GM18507 (cell line): ENCODE results near the gene MAP2K7.
"Not testable (repeated sequence)": the region's sequence is repeated elsewhere in the genome, so short reads cannot be mapped to it uniquely, and the experiment has no call there.

ENCODE experiments used
- DNase-seq: peaks from one replicate; pipeline ENCODE4 v3.0.0; 2011; ENCODE audit warnings: low read depth; ENCODE audit not compliant: insufficient read length; ENCODE audit errors: extremely low spot score
- FAIRE-seq: peaks from 2 replicates; lab custom pipeline; 2011; peaks lifted over from hg19 to GRCh38; lab: Jason Lieb, UNC

MAP2K7 gene

GRCh38 chr19:7903244-7904073 lies at the start of gene MAP2K7:
Gene MAP2K7 (plus strand): TSS chr19:7903877. CDS start chr19:7903945, 68 bp downstream.
- peak; percentile 99 for DNase-seq

GRCh38 chr19:7855426-7856108 lies 48.1 kb upstream of the MAP2K7 start:
- FAIRE-seq: no peak
- DNase-seq: no peak

More at GRCh38 chr19:7903244-7904073, at the start of gene MAP2K7:
- FAIRE-seq: peak; percentile 100

DNA sequence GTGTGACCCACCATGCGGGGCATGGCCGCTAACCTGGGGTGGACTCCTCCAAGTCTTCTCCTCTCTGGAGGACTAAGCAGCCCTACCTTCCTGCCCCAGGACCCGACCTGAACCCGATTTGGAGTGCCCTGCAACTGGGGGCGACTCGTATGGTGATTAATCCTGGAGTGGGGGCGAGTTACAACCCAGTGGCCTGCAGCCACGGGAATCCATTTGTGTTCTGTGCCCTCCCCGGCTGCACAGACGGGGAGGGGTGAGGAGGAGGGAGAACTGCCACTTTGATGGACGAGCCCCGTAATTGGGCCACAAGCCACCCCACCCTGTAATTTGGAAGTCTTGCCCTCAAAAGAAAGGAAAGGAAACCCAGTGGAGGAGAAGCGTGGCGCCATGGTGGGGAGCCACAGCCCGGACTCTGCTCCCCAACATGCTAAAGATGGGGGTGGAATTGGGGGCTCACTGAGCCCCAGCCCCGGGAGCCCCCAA lies 47.5 kb upstream of the MAP2K7 start:
- DNase-seq (no peak), FAIRE-seq (no peak)

DNA sequence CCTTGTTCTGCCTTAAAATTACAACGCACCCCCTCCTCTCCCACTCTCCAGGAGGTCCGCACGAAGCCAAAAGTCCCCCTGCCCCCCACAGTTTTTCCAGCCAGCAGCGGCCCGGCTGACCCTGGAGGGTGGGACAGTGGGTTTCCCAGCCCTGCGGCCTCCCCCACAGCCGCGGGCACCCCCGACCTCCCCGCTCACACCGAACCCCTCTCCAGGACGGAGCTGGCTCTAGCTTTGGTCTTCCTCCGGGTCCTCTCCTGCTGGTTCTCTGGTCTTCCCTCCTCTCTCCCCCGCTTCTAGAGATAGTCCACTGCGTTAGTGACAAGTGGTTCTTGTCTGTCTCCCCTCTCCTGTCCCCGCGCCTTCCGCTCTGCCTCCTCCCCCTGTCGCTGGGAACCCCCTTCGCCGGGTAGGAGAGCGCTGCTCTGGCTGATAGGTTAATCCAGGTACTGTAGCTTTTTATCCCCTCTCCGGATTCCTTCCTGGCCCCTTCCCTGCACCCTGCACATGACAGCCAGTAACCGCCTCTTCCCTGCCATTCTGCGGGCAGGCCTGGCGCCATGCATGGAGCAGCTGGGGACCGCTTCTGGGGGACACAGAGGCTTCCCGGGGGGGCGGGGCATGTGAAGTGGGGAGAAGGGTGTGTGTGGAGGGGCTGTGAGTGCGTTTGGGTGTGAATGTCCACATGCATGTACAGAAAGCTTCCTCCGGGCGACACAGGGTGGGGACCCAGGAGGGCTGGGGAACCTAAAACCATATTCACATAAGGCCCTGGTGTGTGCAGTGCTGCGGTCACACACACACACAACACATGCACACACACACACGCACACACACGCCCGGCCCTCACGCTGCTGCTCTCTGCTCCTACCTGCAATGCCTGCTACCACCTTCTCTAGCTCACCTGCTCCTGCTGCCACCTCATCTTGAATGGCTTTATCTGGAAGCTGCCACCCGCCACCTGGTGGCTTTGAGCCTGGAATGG lies 46.7 kb upstream of the MAP2K7 start:
- FAIRE-seq (no peak), DNase-seq (no peak)

- DNase-seq (no peak), FAIRE-seq (no peak)
Observed at GRCh38 chr19:7857727-7858108, 46.0 kb upstream of the MAP2K7 start.

- no peak for DNase-seq
- no peak for FAIRE-seq
Observed at GRCh38 chr19:7858109-7858770, 45.4 kb upstream of the MAP2K7 start.

- FAIRE-seq, DNase-seq: not testable (repeated sequence)
Observed at GRCh38 chr19:7859087-7859486, 44.6 kb upstream of the MAP2K7 start.

- FAIRE-seq (no peak), DNase-seq (no peak)
Observed at GRCh38 chr19:7859831-7860713, 43.6 kb upstream of the MAP2K7 start.

- no peak for DNase-seq
- no peak for FAIRE-seq
Observed at GRCh38 chr19:7860714-7861618, 42.7 kb upstream of the MAP2K7 start.

- FAIRE-seq (no peak), DNase-seq (no peak)
Observed at GRCh38 chr19:7861619-7862412, 41.9 kb upstream of the MAP2K7 start.

DNA sequence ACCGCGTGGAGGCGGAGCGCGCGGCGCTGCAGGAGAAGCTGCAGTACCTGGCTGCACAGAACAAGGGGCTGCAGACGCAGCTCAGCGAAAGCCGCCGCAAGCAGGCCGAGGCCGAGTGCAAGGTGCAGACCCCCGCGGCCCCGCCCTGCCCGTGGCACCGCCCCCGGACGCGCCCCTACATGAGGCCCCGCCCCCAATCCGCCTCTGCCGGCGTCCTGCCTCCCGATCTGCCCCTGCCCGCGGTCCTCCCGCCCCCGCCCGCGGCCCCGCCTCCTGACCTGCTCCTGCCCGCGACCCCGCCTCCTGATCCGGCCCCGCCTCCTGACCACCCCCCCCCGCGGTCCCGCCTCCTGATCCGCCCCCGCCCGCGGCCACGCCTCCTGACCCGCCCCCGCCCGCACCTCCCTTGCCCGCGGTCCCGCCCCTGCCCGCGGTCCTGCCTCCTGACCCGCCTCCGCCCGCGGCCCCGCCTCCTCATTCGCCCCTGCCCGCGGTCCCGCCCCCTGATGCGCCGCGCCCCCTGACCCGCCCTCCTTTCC lies 41.2 kb upstream of the MAP2K7 start:
- DNase-seq (peak; percentile 49), FAIRE-seq (no peak)

GRCh38 chr19:7863157-7863970 lies 40.3 kb upstream of the MAP2K7 start:
- DNase-seq (no peak), FAIRE-seq (no peak)

- no peak for DNase-seq
- no peak for FAIRE-seq
Observed at GRCh38 chr19:7863971-7864689, 39.5 kb upstream of the MAP2K7 start.

GRCh38 chr19:7864690-7865074 lies 39.0 kb upstream of the MAP2K7 start:
- no peak for DNase-seq
- no peak for FAIRE-seq
